Measurements from ENCODE around the gene DIP2C. TPM values are rescaled to one million over a fixed set of nuclear protein-coding genes. Genes with fewer than 3 reads are reported as not detected.

The DIP2C gene
- total RNA-seq, 2 donors from 2014 or later = 13.0 to 13.7 TPM

DNA sequence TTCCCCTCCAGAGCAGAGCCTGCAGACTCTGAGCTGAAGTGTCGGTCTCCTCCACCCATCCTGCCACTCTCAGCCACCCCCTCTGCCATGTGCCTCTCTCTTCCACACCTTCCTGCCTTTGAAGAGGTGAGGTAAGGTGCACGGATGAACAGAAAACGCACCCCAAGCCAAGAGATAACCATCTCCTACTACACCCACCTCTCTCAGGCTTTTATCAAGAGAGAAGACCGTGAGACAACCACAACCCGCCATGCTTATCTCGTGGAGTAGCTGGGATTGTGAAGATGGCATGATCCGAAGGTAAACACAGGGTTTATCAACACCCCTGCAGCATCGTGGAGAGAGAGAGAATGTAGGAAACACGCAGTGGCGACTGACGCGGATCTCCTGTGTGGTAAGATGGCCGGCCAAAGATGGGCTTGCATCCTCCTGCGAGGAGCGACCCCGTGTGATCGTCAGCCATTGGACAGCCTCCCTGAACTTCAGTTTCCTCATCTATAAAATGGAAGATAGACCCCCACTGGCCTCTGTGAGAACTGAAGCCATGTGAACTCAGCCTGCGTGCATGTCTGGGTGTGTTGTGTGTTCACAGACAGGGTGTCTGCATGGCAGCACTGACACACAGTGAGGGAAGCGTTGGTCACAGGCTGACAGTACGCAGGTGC, 219.0 kb downstream of the DIP2C start:
- Mint-ChIP-seq H3K36me3 (ENCODE audit: low read depth) (peaks cover 37% of the 10 kb centered on the region), H3K9me3 (peaks cover 5% of the 10 kb centered on the region), H3K4me3 (no peak overlapping the region), H3K27me3 (ENCODE audit: insufficient read depth) (no peaks in the 10 kb centered on the region), H3K4me1 (peaks cover 9% of the 10 kb centered on the region), H3K27ac (no peak overlapping the region)
- 95 to 99% methylated on average over 10 to 20 of the region's 20 CpGs for WGBS, 2 experiments (ENCODE audit: insufficient coverage in 1 of 2, insufficient read length in 1 of 2)
- H3K36me3 ChIP-seq (ENCODE audit: control insufficient read depth, insufficient read depth, low read length) = peaks cover 31% of the 10 kb centered on the region
- no peak overlapping the region for H3K9ac ChIP-seq (ENCODE audit: extremely low read depth, low read length, poor library complexity, severe bottlenecking)
- TF ChIP-seq, protein P1, sequence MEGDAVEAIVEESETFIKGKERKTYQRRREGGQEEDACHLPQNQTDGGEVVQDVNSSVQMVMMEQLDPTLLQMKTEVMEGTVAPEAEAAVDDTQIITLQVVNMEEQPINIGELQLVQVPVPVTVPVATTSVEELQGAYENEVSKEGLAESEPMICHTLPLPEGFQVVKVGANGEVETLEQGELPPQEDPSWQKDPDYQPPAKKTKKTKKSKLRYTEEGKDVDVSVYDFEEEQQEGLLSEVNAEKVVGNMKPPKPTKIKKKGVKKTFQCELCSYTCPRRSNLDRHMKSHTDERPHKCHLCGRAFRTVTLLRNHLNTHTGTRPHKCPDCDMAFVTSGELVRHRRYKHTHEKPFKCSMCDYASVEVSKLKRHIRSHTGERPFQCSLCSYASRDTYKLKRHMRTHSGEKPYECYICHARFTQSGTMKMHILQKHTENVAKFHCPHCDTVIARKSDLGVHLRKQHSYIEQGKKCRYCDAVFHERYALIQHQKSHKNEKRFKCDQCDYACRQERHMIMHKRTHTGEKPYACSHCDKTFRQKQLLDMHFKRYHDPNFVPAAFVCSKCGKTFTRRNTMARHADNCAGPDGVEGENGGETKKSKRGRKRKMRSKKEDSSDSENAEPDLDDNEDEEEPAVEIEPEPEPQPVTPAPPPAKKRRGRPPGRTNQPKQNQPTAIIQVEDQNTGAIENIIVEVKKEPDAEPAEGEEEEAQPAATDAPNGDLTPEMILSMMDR (conservative IDR thresholded peaks at IDR 0.05) = no peak
- no peak overlapping the region for H3K4me3 ChIP-seq (ENCODE audit: low read length)
- H3K27ac ChIP-seq (ENCODE audit: low read depth, low read length) = no peak overlapping the region
- H3K9me3 ChIP-seq (ENCODE audit: control insufficient read depth, low read length) = no peaks in the 10 kb centered on the region
- peaks cover 4% of the 10 kb centered on the region for H3K4me1 ChIP-seq (ENCODE audit: control insufficient read depth, insufficient read depth, low read length)
- H3K27me3 ChIP-seq (ENCODE audit: control insufficient read depth, insufficient read depth, low read length, poor library complexity, severe bottlenecking) = no peaks in the 10 kb centered on the region
- peak; percentile 31 for DNase-seq

DNA sequence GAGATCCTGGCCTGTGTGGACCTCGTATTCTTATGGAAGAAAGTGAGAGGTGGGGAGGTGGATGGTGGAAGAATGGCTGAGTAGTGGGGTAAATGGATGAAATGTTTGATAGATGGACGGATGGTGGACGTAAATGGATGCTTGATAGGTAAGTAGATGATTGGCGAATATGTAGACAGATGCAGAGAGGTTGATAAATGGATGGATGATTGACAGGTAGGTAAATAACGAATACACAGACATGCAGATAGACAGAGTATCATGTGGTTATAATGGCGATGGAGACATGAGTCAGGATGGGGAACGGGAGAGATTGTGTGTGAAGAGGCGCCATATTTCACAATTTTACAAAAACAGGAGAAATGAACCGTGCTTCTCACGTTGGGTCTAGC, 219.5 kb downstream of the DIP2C start:
- Mint-ChIP-seq H3K9me3 (peaks cover 7% of the 10 kb centered on the region), H3K27me3 (ENCODE audit: insufficient read depth) (no peaks in the 10 kb centered on the region), H3K4me3 (no peak overlapping the region), H3K27ac (no peak overlapping the region), H3K36me3 (ENCODE audit: low read depth) (peaks cover 37% of the 10 kb centered on the region), H3K4me1 (peaks cover 9% of the 10 kb centered on the region)
- Histone ChIP-seq H3K27ac (ENCODE audit: low read depth, low read length) (no peak overlapping the region), H3K9ac (ENCODE audit: extremely low read depth, low read length, poor library complexity, severe bottlenecking) (no peak overlapping the region), H3K4me1 (ENCODE audit: control insufficient read depth, insufficient read depth, low read length) (peaks cover 4% of the 10 kb centered on the region), H3K9me3 (ENCODE audit: control insufficient read depth, low read length) (no peaks in the 10 kb centered on the region), H3K27me3 (ENCODE audit: control insufficient read depth, insufficient read depth, low read length, poor library complexity, severe bottlenecking) (no peaks in the 10 kb centered on the region), H3K4me3 (ENCODE audit: low read length) (no peak overlapping the region), H3K36me3 (ENCODE audit: control insufficient read depth, insufficient read depth, low read length) (peaks cover 31% of the 10 kb centered on the region)
- DNase-seq = no peak
- WGBS, 2 experiments (ENCODE audit: insufficient coverage in 1 of 2, insufficient read length in 1 of 2) = 92 to 93% methylated on average over 5 to 10 of the region's 10 CpGs
- TF ChIP-seq, protein P1 (conservative IDR thresholded peaks at IDR 0.05) = no peak

DNA sequence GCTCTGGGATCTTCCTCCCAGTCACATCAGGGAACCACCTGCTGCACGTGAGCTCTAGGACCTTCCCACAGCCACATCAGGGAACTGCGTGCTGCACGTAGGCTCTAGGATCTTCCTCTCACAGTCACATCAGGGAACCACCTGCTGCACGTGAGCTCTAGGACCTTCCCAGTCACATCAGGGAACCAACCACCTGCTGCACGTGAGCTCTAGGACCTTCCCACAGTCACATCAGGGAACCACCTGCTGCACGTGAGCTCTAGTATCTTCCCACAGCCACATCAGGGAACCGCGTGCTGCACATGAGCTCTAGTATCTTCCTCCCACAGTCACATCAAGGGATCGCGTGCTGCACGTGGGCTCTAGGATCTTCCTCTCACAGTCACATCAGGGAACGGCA, 229.7 kb downstream of the DIP2C start:
- TF ChIP-seq, protein P1 (conservative IDR thresholded peaks at IDR 0.05) = no peak
- H3K36me3 Mint-ChIP-seq (ENCODE audit: low read depth) = peaks cover 20% of the 10 kb centered on the region
- 92 to 95% methylated on average over 8 to 12 of the region's 12 CpGs for WGBS, 2 experiments (ENCODE audit: insufficient coverage in 1 of 2, insufficient read length in 1 of 2)
- Histone ChIP-seq H3K36me3 (ENCODE audit: control insufficient read depth, insufficient read depth, low read length) (no peaks in the 10 kb centered on the region), H3K27me3 (ENCODE audit: control insufficient read depth, insufficient read depth, low read length, poor library complexity, severe bottlenecking) (no peaks in the 10 kb centered on the region), H3K9ac (ENCODE audit: extremely low read depth, low read length, poor library complexity, severe bottlenecking) (no peak overlapping the region), H3K4me3 (ENCODE audit: low read length) (no peak overlapping the region), H3K9me3 (ENCODE audit: control insufficient read depth, low read length) (peaks cover 12% of the 10 kb centered on the region), H3K27ac (ENCODE audit: low read depth, low read length) (no peak overlapping the region), H3K4me1 (ENCODE audit: control insufficient read depth, insufficient read depth, low read length) (peaks cover 5% of the 10 kb centered on the region)
- H3K27ac Mint-ChIP-seq = no peak overlapping the region
- H3K4me3 Mint-ChIP-seq = no peak overlapping the region
- H3K9me3 Mint-ChIP-seq = peaks cover 24% of the 10 kb centered on the region
- no peak for DNase-seq
- H3K27me3 Mint-ChIP-seq (ENCODE audit: insufficient read depth) = no peaks in the 10 kb centered on the region
- H3K4me1 Mint-ChIP-seq = peaks cover 10% of the 10 kb centered on the region
